SU-DHL-6 (cell line): ENCODE data around the gene KLHL1.

Experiments
- H2AFZ ChIP-seq: fragments of 200-600 bp; sonication (generic); 2 replicates; pipeline ENCODE4 v1.6.1; 2014; ENCODE audit warnings: low read depth, mild to moderate bottlenecking, moderate library complexity, mixed read lengths, antibody characterized with exemption, low read length; ENCODE audit not compliant: severe bottlenecking
- H3F3A ChIP-seq: fragments of 200-600 bp; shearing (Covaris generic); 2 replicates; pipeline ENCODE4 v1.6.0; 2016; ENCODE audit warnings: antibody characterized with exemption, mild to moderate bottlenecking; ENCODE audit not compliant: insufficient read depth
- H3K27ac ChIP-seq: fragments of 200-600 bp; sonication (generic); 2 replicates; pipeline ENCODE4 v1.5.1; 2016; ENCODE audit warnings: low read depth, mild to moderate bottlenecking, low read length, moderate library complexity, mixed read lengths
- H3K27me3 ChIP-seq: fragments of 200-600 bp; sonication (generic), shearing (Covaris generic); 2 replicates; pipeline ENCODE4 v1.6.0; 2014; ENCODE audit warnings: mild to moderate bottlenecking, low read length
- H3K36me3 ChIP-seq: fragments of 200-600 bp; sonication (generic); 2 replicates; pipeline ENCODE4 v1.6.1; 2014; ENCODE audit warnings: mild to moderate bottlenecking, low read length, mixed read lengths
- H3K4me2 ChIP-seq: fragments of 300-600, 200-600 bp; shearing (Covaris generic), sonication (generic); 2 replicates; pipeline ENCODE4 v1.6.0; 2014; ENCODE audit warnings: low read length, low read depth, mild to moderate bottlenecking; ENCODE audit not compliant: poor library complexity, severe bottlenecking
- H3K4me3 ChIP-seq: fragments of 200-600 bp; sonication (generic); 2 replicates; pipeline ENCODE4 v1.5.1; 2014; ENCODE audit warnings: antibody characterized with exemption, low read length, mild to moderate bottlenecking, mixed read lengths; ENCODE audit not compliant: insufficient read depth, poor library complexity, severe bottlenecking
- H3K79me2 ChIP-seq: fragments of 200-600 bp; sonication (generic); 2 replicates; pipeline ENCODE4 v1.6.1; 2014; ENCODE audit warnings: mild to moderate bottlenecking, low read length, moderate library complexity; ENCODE audit not compliant: insufficient read depth
- H3K9ac ChIP-seq: fragments of 200-600 bp; sonication (generic); 2 replicates; pipeline ENCODE4 v1.7.0; 2014; ENCODE audit warnings: mild to moderate bottlenecking, low read length
- H3K9me2 ChIP-seq: fragments of 200-600 bp; sonication (generic); replicated peaks from 2 replicates; pipeline ENCODE4 v1.6.1; 2014; ENCODE audit warnings: low read length; ENCODE audit not compliant: insufficient read depth
- H3K9me3 ChIP-seq: fragments of 200-600 bp; sonication (generic); 2 replicates; pipeline ENCODE4 v1.6.1; 2014; ENCODE audit warnings: low read length, mixed read lengths; ENCODE audit not compliant: insufficient read depth
- H4K20me1 ChIP-seq: fragments of 200-600 bp; sonication (generic); 2 replicates; pipeline ENCODE4 v1.6.1; 2014; ENCODE audit warnings: low read depth, mild to moderate bottlenecking, antibody characterized with exemption, low read length, moderate library complexity, mixed read lengths
- EZH2phosphoT487 ChIP-seq: fragments of 200-600 bp; sonication (generic), shearing (Covaris generic); conservative IDR thresholded peaks from 2 replicates; pipeline ENCODE4 v1.6.1; 2018; ENCODE audit warnings: mild to moderate bottlenecking, antibody characterized with exemption, low read length, moderate library complexity, mixed read lengths
- TF ChIP-seq, protein P1 (sequence below): fragments of 200-600 bp; sonication (generic); IDR thresholded peaks from one replicate; pipeline ENCODE4 v1.5.1; 2017; ENCODE audit warnings: antibody characterized with exemption, mild to moderate bottlenecking, low read length, moderate library complexity; ENCODE audit not compliant: insufficient read depth, poor library complexity, severe bottlenecking

KLHL1 gene

DNA sequence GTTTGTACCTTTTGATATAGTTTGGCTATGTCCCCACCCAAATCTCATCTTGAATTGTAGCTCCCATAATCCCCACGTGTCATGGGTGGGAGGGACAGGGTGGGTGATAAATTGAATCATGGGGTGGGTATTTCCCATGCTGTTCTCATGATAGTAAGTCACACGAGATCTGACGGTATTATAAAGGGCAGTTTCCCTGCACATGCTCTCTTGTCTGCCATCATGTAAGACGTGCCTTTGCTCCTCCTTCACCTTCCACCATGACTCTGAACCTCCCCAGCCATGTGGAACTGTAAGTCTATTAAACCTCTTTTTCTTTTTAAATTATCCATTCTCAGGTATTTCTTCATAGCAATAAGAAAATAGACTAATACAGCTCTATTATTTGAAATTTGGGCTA is 331.3 kb downstream of the KLHL1 start:
- Histone ChIP-seq H3K9me3 (peaks cover 5% of the 10 kb centered on the region; the same call in 1 of the 2 replicates), H3K36me3 (no peaks in the 10 kb centered on the region), H3K4me2 (no peak overlapping the region)

DNA sequence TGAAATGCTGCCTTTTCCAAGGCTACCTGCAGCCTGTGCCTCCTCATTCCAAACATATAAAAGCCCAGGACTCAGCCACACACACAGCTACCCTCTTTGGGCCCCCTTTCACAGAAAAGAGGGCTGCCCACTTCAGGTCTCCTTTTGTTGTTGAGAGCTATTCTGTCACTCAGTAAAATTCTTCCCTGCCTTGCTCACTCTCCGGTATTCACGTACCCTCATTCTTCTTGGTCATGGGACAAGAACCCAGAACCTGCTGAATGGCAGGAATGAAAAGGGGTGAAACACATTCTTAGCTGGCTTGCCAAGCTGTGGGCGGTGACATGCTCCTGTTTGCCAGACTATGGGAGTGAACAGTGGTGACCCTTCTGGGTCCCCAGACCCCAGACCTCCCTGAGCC is 338.6 kb downstream of the KLHL1 start:
- no peak overlapping the region for H3K4me3 ChIP-seq
- no peaks in the 10 kb centered on the region for H3F3A ChIP-seq
- H3K4me2 ChIP-seq, result no peak overlapping the region
- H2AFZ ChIP-seq, result no peak overlapping the region
- no peaks in the 10 kb centered on the region for H3K9me2 ChIP-seq
- H3K27me3 ChIP-seq, result no peaks in the 10 kb centered on the region
- H3K9ac ChIP-seq, result no peak overlapping the region
- H3K9me3 ChIP-seq, result peaks cover 16% of the 10 kb centered on the region; the same call in 1 of the 2 replicates
- no peak for TF ChIP-seq EZH2phosphoT487
- TF ChIP-seq, protein P1, sequence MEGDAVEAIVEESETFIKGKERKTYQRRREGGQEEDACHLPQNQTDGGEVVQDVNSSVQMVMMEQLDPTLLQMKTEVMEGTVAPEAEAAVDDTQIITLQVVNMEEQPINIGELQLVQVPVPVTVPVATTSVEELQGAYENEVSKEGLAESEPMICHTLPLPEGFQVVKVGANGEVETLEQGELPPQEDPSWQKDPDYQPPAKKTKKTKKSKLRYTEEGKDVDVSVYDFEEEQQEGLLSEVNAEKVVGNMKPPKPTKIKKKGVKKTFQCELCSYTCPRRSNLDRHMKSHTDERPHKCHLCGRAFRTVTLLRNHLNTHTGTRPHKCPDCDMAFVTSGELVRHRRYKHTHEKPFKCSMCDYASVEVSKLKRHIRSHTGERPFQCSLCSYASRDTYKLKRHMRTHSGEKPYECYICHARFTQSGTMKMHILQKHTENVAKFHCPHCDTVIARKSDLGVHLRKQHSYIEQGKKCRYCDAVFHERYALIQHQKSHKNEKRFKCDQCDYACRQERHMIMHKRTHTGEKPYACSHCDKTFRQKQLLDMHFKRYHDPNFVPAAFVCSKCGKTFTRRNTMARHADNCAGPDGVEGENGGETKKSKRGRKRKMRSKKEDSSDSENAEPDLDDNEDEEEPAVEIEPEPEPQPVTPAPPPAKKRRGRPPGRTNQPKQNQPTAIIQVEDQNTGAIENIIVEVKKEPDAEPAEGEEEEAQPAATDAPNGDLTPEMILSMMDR, result no peak
- no peak overlapping the region for H3K27ac ChIP-seq
- no peaks in the 10 kb centered on the region for H3K79me2 ChIP-seq
- no peaks in the 10 kb centered on the region for H4K20me1 ChIP-seq
- no peaks in the 10 kb centered on the region for H3K36me3 ChIP-seq

More for the DNA sequence above, 331.3 kb downstream of the KLHL1 start:
- TF ChIP-seq, protein P1, result no peak
- no peak for TF ChIP-seq EZH2phosphoT487
- Histone ChIP-seq H3F3A (no peaks in the 10 kb centered on the region; the same call in 1 of the 2 replicates), H4K20me1 (no peaks in the 10 kb centered on the region), H3K9ac (no peak overlapping the region), H3K4me3 (no peak overlapping the region), H3K9me2 (no peaks in the 10 kb centered on the region), H3K79me2 (no peaks in the 10 kb centered on the region), H3K27ac (no peak overlapping the region), H3K27me3 (no peaks in the 10 kb centered on the region), H2AFZ (no peak overlapping the region)

DNA sequence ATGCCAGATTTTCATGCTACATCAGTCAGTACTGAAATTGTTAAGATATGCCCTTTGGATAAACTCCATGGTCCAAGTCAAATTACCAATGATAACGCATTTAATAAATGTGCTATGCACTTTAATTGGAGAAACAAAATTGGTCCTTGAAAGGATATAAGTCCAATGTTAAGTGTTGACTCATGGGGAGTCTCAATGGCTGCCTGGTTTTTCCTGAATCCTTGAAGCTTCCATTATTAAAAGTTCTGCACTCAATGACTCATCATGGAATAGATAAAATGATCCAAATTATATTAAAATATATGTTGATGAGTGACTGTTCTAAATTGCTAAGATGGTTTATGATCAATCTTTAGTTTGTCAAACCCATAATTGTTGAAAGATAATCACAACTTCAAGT is 346.7 kb downstream of the KLHL1 start:
- H3K4me2 ChIP-seq, result no peak overlapping the region
- no peak for TF ChIP-seq EZH2phosphoT487
- TF ChIP-seq, protein P1, result no peak
- H3K9ac ChIP-seq, result no peak overlapping the region
- no peaks in the 10 kb centered on the region for H3K27me3 ChIP-seq
- no peaks in the 10 kb centered on the region for H4K20me1 ChIP-seq
- no peak overlapping the region for H2AFZ ChIP-seq
- no peaks in the 10 kb centered on the region for H3K9me3 ChIP-seq
- no peaks in the 10 kb centered on the region for H3K9me2 ChIP-seq
- no peak overlapping the region for H3K4me3 ChIP-seq
- H3K27ac ChIP-seq, result no peak overlapping the region
- H3K79me2 ChIP-seq, result no peaks in the 10 kb centered on the region
- H3K36me3 ChIP-seq, result no peaks in the 10 kb centered on the region
- H3F3A ChIP-seq, result no peaks in the 10 kb centered on the region
